Stimulated activated CD4-positive, alpha-beta T cell treated with anti-CD3 and anti-CD28 coated beads, Interleukin-1b, Interleukin-23, amount 100 ng/mL, for 48 hours (primary cell): Measurements from ENCODE around the gene DEPDC7.

Experiments used
- DNase-seq: peaks from one replicate; pipeline ENCODE4 v3.0.0-alpha.2; 2020

The DEPDC7 gene

GRCh38 chr11:33063326-33063881 is 47.7 kb downstream of the DEPDC7 start:
- DNase-seq: no peak

DNA sequence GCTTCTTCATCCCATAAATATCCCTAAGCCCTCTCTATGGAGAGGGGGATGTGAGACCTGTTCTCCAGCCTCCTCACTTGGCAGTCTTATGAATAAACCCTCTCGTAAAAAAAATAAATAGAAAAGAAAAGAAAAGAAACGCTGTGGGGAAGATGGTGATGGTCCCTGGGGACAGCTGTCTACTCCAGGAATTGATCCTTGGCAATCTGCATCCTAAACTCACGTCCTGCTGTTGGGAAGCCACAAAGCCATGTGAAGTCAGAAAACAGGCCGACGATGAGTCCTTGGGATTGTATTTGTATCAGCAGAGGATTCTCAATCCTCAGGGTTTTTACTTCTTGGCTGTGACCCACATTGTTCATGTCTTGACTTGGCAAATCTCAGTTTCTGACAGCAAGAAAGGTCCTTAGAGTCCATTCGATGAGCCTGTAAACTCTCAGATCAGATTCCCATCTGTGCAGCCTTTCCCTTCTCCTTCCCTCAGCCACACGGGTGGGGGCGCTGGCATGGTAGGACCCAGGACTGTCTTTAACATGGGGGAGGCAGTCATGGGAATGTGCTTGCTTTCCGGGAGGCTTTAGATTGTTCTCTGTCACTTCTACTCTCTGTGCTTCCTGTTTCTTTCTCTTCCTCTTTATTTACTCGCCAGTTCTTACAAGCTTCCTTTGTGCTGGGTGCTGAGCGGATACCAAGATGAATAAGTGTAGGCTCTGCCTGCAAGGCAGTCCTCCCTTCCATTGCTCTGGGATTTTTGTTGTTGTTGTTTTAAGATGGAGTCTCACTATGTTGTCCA is 48.6 kb downstream of the DEPDC7 start:
- no peak for DNase-seq

DNA sequence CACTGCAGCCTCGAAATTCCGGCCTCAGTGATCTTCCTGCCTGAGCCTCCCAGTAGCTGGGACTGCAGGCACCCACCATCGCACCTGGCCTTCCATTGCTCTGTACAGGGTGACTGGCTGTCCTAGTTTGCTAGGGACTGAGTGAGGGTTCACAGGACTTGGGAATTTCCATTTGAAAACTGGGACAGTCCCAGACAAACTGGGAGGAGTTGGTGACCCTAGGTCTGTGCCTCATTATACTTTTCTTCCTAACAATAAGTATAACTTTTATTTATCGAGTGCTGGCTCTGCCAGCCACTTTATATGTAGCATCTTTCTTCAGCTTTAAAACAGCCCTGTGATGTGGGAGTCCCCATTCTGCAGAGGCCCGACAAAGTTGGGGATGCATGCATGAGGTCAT is 49.2 kb downstream of the DEPDC7 start:
- no peak for DNase-seq

DNA sequence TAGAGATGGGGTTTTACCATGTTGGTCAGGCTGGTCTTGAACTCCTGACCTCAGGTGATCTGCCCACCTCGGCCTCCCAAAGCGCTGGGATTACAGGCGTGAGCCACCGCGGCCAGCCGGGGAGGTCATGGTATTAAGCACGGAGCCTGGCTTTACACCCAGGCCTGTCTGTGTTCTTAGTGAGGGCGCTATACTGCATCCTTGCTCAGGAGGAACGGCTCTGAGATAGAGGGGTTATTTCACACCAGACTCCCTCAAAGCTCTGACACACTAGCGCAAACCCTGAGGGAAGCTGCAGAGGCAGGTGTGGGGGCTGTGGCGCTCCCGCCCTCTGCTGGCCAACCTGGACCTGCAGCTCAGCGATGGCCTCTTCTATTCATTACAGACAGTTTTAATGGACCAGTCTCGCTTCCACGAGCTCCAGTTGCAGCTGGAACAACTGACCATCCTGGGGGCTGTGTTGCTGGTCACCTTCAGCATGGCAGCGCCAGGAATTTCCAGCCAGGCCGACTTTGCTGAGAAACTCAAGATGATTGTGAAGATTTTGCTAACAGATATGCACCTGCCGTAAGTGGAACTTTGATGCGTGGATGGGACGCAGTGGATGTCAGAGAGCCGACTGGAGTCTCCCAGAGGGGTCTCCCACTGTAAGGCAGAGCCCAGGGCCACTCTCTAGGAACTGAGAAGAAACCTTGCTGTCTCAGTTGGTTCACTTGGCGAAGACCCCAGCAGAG is 49.9 kb downstream of the DEPDC7 start:
- DNase-seq: peak; percentile 79

DNA sequence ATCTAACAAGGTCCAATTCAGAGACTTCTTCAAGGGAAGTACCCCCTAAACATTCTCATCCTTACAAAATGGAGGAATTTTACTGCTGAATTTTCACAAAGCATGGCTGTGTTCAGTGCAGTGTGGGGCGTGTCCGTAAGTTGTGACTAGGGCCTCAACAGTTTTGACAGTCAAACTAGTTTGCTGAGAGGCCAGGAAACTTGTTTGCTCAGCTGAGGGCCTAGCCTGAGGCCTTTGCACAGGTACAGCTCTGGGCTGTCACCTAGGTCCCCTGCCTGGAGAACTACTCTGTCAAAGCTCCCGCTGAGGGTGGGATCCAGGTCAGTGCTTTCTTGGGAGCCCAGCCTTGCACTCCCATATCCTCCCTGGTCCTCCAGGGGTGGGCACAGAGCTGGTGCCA is 51.6 kb downstream of the DEPDC7 start:
- DNase-seq: no peak

DNA sequence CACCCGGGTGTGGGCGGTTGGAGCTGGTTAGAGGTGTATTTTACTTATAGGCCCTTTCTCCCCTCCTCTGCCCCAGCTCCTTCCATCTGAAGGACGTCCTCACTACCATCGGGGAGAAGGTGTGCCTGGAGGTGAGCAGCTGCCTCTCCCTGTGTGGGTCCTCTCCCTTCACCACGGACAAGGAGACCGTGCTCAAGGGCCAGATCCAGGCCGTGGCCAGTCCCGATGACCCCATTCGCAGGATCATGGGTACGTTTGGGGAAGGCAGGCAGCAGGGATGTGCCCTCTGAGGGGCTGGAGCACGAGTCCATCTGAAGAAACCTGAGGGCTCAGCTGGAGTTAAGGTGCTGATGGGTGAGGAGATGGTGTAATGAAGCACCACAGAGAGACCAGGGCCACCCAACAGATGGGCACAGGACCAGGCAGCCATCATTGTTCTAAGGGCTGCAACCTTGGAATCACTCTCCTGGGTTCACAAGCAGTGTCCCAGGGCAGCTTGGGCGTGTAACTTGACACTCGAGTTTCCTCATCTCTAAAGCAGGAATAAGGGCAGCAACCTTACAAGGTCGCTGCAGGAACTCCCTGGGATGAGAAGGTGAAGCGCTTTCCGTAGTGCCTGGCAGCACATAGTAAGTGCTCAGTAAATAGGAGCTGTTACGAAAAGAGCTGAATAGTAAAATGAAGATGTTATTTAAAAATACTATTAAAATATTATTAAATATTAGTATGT is 53.1 kb downstream of the DEPDC7 start:
- DNase-seq: no peak

DNA sequence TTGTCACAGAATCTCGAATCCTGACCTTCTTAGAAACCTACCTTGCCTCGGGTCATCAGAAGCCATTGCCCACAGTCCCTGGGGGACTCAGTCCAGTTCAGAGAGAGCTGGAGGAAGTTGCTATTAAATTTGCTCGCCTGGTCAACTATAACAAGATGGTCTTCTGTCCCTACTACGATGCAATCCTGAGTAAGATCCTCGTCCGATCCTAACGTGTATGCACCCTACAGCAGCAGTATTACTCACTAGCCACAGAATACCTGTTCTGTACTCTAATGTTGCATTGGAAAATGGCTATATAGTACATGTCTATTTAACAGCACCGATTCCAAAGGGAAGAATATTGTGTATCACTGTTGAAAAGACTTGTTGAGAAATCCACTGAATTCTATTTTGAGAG is 56.8 kb downstream of the DEPDC7 start:
- no peak for DNase-seq
